ENCODE measurements around the gene ARHGAP9. TPM values are rescaled to one million over a fixed set of nuclear protein-coding genes. Genes with fewer than 3 reads are reported as not detected.

The ARHGAP9 gene
- total and polyA plus RNA-seq, 2 of the 4 experiments (the other 2 are of a cell fraction) = 0.18 to 0.79 TPM

DNA sequence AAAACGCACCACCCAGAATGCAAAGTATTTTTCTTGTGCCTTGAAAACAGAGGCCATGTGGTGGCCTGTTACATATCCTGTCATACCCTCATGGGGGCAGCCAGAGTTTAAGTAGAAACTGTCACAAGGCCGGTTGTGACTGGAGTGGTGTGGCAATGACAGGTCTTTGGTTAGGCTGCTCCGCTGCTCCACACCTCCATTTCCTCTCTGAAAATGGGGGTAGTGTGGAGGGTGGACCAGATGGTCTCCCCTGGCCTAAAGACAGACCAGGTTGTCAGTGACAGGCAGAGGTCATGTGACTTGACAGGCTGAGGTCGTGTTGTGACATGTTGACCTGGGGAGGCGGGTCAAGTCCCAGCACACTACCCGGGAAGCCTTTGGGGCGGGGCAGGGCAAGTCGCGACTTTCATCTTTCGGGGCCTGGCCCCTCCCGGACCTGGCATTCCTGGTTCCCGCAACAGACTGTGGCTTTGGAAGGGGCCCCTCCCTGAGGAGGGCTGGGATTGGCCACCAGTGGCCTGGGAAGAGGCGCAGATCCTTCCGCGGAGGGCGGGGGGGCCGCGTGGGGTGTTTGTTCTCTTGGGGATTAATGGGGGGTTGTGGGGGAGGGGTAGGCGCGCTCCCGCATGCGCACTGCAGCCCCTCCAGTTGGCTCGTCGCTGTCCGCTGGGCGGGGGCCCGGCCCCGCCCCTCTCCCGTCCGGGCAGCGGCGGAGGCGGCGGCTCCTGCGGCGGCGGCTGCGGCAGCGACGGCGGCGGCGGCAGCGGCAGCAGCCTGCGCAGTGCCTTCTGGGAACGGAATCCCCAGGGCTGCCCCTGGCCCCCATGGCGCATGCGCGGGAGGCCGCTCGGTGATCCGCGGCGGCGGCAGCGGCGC is 42.6 kb upstream of the ARHGAP9 start, which contains the start of gene MBD6:
TSS of gene MBD6 (plus strand) at position 814 of the 876 bp plus-strand sequence. CDS start 1,480 bp downstream, outside the sequence.
- intact Hi-C loops (cut with micrococcal nuclease) = no loop called here
- Histone ChIP-seq H3K56ac (ENCODE audit: extremely low read depth, insufficient read depth, low read length) (peak within 1 kb of the TSS; percentile 91), H2BK120ac (ENCODE audit: low read depth, low read length) (peak within 1 kb of the TSS; percentile 99), H4K5ac (ENCODE audit: low read depth, low read length) (peak within 1 kb of the TSS; percentile 85), H2BK15ac (ENCODE audit: low read depth, low read length) (peak within 1 kb of the TSS; percentile 81), H3K18ac (ENCODE audit: low read depth, low read length) (peak within 1 kb of the TSS; percentile 94), H2AK9ac (replicated peaks; ENCODE audit: low read depth, low read length, poor library complexity) (peak within 1 kb of the TSS; percentile 100), H3K4ac (ENCODE audit: low read depth, low read length) (peak within 1 kb of the TSS; percentile 100), H3K9me1 (ENCODE audit: insufficient read depth, low read length) (peaks cover 14% of the 10 kb centered on the region), H3K9ac (ENCODE audit: low read depth, low read length) (peak within 1 kb of the TSS; percentile 91), H3K27me3 (ENCODE audit: control insufficient read depth, insufficient read depth, low read length) (no peaks in the 10 kb centered on the region), H4K91ac (ENCODE audit: insufficient read depth, low read depth, low read length) (peak within 1 kb of the TSS; percentile 96), H3K4me2 (ENCODE audit: low read depth, low read length) (peak within 1 kb of the TSS; percentile 93), H3K4me1 (ENCODE audit: control insufficient read depth, insufficient read depth, low read length) (peaks cover 22% of the 10 kb centered on the region), H4K20me1 (ENCODE audit: insufficient read depth, low read length) (peaks cover 53% of the 10 kb centered on the region), H3K27ac (ENCODE audit: insufficient read depth, low read length) (peak within 1 kb of the TSS; percentile 88), H2AFZ (replicated peaks; ENCODE audit: low read length, poor library complexity) (peak within 1 kb of the TSS; percentile 93), H3K23ac (ENCODE audit: low read depth, low read length) (peak within 1 kb of the TSS; percentile 100), H3K4me3 (ENCODE audit: insufficient read depth, low read depth, low read length) (peak within 1 kb of the TSS; percentile 59), H3K79me1 (ENCODE audit: low read depth in 1 of 2, low read length in 2 of 2) (peaks cover 18 to 74% of the 10 kb centered on the region in 2 experiments), H4K8ac (ENCODE audit: low read depth in 2 of 2, low read length in 2 of 2) (peak within 1 kb of the TSS; percentile 78 to 100), H3K9me3 (ENCODE audit: control insufficient read depth, insufficient read depth, low read length) (no peaks in the 10 kb centered on the region), H3K36me3 (ENCODE audit: control insufficient read depth, insufficient read depth, low read length) (peaks cover 41% of the 10 kb centered on the region), H2BK20ac (ENCODE audit: low read depth, low read length) (peak within 1 kb of the TSS; percentile 90), H2BK5ac (ENCODE audit: low read depth, low read length, poor library complexity, severe bottlenecking) (peak within 1 kb of the TSS; percentile 98), H3K14ac (replicated peaks; ENCODE audit: low read depth, low read length) (peak within 1 kb of the TSS; percentile 100), H2AK5ac (ENCODE audit: low read depth, low read length) (peak within 1 kb of the TSS; percentile 100)
- ChIA-PET CTCF (no interaction called here), POLR2A (ENCODE audit: unreplicated experiment) (no interaction called here)
- in situ Hi-C loops (cut with MboI; ENCODE audit: low sequenced_read_pairs) = no loop called here
- peak; percentile 91 for DNase-seq
- ATAC-seq (ENCODE audit: low read depth) = peak; percentile 48
- dilution Hi-C loops (cut with HindIII; ENCODE audit: low sequenced_read_pairs, unreplicated experiment) = no loop called here
- no TSS peak for BruUV-seq (replicated peaks)
- TF ChIP-seq NFE2L2 (IDR thresholded peaks at IDR 0.05; ENCODE audit: low read depth, low read length) (no peak), POLR2A (IDR thresholded peaks at IDR 0.05; ENCODE audit: low read depth, low read length) (peak; percentile 46; the same call in 1 of the 2 replicates), CEBPB (IDR thresholded peaks at IDR 0.05; ENCODE audit: low read depth, low read length) (0 out of 2 replicates have a peak, but pooled peaks have one; percentile 12), BHLHE40 (IDR thresholded peaks at IDR 0.05; ENCODE audit: low read depth, low read length) (peak; percentile 1; the same call in 1 of the 2 replicates), MAZ (IDR thresholded peaks at IDR 0.05; ENCODE audit: borderline replicate concordance, low read depth, low read length) (peak; percentile 89), CHD1 (IDR thresholded peaks at IDR 0.05; ENCODE audit: low read depth, low read length) (no peak), MXI1 (IDR thresholded peaks at IDR 0.05; ENCODE audit: borderline replicate concordance, low read depth, low read length) (peak; percentile 78; the same call in 1 of the 2 replicates)
- TF ChIP-seq, protein P1, sequence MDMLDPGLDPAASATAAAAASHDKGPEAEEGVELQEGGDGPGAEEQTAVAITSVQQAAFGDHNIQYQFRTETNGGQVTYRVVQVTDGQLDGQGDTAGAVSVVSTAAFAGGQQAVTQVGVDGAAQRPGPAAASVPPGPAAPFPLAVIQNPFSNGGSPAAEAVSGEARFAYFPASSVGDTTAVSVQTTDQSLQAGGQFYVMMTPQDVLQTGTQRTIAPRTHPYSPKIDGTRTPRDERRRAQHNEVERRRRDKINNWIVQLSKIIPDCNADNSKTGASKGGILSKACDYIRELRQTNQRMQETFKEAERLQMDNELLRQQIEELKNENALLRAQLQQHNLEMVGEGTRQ (IDR thresholded peaks at IDR 0.05; ENCODE audit: low read depth, low read length) = peak; percentile 65; the same call in 1 of the 2 replicates
- 0% methylated on average over 12 of the region's 57 CpGs; no CpG with 5 or more reads in 1 of the 2 experiments for WGBS, 2 experiments (ENCODE audit: extremely low coverage in 2 of 2, insufficient read length in 1 of 2)
